SHP77 treated with DMSO at 0.1 percent for 48 hours (cell line): Measurements from ENCODE around the gene PLXNA2.

Source experiments
- DNase-seq: peaks from one replicate; lab custom pipeline; 2025; lab: John Stamatoyannopoulos, UW

Gene PLXNA2

DNA sequence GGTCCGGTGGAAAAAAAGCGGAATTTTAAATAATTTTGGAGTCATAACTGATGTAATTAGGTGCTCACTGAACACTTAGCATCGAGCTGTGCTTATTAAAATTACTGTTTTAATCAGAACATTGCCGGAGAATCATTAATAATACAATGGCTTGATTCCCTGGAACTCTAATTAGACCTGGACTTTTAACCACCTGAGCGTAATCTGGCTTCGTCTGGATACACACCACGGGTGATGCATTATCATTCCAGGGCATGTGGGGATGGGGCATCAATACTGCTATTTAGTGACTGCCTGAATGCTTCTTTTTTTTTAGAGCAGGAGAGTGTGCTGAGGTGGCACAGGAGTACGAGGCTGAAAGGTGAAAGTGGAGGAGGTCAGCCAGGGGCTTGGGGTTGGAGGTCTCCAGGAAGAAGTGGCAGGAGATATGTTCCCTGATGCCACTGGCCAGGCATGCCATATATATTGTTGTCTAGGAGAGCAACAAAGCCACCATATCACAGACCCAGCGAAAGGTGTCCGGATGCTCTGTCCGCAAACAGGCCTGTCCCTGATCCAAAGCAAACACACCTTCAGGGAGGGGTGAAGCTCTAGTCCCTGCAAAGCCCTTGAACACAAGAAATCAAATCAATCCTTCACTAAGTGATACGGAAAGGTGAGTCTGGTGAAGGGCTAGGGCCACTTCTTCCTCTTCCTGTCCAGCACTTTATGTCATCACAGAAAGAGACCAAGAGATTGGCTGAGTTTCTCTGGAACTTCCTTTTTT, 125.2 kb downstream of the PLXNA2 start:
- DNase-seq, result no peak

DNA sequence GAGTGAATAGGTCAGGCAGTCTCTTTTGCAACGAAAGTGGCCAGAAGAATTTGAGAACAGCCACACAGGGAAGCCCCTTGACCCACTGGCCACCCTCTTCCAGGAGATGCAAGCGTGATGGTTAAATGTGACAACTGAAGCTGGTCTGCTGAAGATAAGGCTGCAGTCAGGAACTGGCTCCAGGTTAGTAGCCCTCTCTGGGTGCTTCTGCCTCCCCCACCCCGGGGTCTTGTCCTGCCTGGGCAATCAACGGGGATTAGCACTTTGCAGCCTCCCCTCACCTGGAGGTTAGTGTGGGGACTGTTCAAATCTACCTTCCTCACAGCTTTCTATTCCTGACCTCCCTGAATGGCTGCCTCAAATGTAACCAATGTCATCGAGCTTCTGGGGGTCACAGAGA, 125.9 kb downstream of the PLXNA2 start:
- no peak for DNase-seq

DNA sequence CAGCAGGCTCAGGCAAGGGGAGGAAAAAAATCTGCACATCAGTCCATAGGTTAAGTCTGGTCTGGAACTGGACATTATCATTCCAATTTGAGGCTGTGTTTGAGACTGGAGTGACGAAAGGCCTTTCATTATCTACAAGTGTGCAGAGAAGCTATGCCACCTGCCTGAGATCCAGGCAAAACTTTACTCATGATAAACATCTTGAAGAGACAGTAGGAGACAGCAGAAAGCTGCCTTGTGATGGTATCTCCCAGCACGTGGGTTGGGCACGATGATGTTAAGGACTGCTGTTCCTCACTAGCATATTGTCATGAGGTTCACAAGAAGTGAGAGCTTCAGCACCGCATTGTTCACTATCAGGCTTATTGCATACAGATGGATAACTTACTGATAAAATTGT, 126.4 kb downstream of the PLXNA2 start:
- DNase-seq, result no peak

DNA sequence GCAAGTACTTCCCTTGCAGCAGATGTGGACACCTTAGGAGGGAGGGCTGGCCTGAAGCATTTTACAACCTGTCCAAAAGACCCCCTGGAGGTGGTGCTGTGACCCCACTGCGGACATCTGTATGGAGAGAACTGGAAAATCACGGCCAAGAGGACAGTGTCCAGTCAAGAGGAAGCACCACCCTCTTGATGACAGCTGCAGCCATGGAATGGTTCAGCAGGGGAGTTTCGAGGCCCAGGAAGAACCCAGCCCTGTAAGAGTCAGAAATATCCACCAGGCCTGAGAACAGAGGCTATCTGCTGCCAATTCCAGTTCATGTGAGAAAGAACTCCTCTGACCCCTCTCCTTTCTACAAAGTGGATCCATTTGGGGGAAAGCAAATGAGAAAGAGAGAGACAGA, 126.8 kb downstream of the PLXNA2 start:
- DNase-seq, result no peak

DNA sequence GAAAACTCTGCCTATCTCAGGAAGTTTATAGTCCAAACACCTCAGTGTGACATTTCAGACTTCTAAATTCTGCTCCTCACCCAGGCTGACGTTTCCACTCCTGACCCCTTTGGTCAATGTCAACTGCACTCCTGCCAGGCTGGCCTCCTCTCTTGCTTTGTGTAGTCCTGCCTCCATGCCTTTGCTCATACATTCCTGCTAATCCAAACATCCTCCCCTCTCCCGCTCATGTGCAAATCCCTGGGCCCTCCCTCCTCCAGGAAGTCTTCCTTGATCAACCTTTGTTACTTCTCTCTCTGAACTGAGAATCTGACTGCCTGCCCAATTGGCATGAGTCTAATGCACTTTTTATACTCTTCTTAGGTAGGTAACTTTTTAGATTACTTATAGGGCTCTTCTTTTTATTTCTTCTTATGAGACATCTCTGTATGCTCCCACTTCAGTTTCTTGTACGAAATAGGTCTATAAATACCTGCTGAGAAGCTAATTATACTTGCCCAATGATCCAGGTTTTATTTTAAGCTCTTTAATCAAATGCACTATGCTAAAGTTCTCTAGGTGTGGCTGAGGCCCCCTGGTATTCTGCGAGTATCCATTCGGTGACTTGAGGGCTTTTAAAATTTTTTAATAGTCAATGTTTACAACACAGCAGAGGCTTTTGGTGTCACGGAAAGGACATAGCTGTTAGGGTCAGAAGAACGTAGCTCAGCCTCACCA, 128.1 kb downstream of the PLXNA2 start:
- no peak for DNase-seq

DNA sequence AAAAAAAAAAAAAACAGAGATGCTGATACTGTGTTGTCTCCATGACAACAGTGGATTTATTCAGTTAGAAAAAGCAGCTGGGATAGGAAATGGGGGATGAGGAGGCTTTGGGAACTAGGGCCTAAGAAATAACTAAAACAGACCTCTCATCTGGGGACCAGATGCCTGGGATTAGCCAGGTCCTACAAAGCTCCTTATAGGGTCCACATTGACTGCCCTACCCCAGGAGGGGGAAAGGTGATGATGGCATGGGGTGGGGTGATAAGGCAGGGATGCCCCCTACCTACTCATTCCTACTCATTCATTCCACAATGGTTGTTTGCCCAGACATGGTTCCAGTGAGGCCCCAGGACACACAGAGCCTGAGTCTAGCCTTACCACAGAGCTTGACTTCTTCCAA, 131.2 kb downstream of the PLXNA2 start:
- no peak for DNase-seq

DNA sequence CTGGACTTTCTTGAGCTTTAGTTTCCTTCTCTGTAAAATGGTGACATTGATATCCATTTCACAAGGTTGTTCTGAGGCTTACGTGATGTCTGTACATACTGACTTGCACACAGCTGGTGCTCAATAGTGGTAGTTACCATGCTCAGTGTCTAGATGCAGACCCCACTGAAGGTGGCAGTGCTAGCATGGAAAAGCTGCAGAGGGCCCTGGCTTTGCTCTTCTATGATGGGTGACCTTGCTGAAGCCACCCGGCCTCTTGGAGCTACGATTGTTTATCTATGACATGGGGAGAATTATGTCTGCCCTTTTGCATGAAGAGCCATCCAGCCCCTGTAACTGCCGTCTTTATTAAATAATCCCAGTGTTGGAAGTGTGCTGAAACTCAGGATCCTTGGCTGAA, 131.8 kb downstream of the PLXNA2 start:
- no peak for DNase-seq

DNA sequence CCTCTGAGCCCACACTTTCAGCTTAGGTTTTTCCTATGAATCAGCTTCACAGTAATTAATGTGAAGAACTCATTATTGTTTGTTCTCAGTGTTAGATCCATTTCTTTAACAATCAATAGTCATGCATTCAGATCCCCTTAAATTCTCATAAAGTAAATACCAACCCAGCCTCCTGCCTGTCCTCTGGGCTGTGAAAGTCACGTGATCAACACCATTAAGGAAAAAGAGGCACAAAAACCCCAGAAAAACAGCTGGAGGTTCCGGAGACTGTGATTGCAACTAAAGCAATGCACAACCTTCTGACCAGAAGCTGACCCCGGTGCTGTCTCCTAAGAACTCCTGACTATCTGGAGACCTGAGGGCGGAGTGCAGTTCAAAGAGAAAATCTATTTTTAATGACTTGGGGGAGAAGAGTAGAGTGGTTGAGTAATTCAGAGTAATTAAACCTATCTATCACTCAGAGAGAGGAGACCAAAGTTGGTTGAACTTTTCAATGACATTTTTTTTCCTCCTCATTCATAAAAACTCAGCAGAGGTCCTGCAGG, 132.5 kb downstream of the PLXNA2 start:
- no peak for DNase-seq

DNA sequence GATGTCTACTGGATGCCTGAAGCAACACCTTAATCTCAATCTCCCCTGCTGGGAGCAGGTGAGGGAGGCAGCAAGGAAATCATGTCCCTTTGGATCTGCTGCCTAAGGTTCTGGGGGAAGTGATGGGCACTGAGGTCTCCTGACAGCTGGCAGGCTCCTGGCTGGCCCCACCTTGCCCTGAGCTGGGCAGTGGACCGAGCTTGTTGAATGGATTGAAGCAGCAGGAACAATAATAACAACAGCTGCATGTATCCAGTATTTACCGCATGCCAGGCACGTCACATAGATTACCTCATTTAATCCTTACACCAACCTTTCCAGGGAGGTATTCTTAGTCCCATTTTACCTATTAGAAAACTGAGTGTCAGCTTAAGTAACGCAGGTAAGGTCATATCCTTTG, 133.9 kb downstream of the PLXNA2 start:
- no peak for DNase-seq

DNA sequence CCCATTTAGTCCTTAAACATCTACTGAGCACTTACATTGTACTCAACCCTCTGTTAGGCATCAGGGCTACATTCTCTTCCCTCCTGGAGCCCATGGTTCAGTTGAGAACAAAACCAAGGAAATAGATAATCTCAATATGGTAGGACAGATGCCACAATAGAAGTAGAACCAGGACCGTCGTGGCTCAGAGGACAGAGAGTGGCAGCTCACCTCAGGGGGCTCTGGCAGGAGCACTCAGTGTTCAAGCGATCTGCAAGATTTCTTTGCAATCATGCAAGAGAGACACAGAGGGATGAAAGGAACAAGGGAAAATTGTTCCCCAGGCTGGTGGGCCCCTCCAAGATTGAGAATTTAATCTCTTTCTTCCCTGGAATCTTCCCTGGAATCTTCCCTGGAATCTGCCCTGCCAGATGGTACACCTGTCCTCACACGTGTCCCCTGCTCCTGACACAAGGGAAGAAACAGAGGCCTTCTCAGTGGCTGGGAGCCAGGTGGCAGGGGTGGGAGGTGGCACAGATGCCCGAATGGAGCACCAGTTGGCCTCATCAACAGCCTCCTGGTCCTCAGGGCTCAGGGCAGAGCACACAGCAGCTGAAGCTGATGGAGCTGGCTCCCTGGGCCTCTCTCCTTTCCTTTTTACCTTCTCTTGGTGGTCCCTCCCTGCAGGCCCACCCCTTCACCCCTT, 135.4 kb downstream of the PLXNA2 start:
- DNase-seq, result no peak

DNA sequence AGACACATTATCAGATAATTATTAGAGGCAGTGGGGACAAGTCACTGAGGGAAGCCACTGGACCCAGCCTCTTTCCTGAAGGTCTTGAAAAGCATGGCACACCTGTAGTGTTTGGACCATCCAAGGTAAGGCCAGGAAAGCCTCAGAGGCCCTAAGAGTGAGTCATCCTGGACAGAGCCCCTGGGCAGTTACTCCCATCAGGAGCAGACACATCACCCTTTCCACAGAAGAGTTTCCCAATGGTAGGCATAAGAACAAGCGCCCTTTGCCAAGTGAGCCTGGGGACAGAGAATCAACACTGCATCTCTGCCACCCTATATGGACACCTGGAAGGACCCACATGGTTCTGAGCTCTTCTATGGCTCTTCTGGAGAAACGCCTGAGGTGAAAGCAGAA, 136.0 kb downstream of the PLXNA2 start:
- DNase-seq, result no peak

DNA sequence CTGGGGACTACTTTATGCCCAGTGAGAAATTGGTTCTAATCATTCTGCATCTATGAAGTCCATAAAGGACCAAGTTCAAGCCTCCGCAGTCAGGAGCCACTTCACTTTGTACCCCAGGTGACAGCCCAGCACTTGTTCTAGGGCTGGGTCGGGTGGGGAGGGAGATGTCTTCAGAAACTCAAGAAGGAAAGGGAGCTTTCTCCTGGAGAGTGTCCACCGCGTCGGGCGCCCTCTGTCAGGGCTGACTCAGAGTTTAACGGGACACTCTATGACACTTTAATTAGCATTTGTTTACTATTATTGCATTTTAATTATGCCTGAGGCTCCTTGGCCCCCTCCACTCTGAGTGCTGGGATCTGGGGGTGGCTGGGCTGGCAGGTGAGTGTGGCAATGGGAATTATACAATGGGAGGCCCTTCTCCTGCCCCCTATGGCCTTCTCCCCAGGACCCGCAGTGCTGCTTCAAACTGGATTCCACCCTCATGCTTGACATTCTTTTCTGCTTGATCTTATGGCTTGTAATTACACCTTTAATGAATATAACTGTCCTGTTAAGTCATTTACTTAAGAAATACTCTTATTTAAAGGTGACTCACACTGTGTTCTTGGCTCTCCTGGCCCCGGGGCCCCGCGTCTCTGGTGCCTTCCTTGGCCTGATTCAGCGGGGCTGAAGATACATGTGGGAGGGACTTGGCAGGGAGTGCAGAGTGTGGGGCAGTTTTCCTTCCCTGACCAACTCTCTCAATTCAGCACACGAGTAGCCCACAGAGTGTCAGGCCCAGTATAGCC, 136.6 kb downstream of the PLXNA2 start:
- DNase-seq, result no peak

DNA sequence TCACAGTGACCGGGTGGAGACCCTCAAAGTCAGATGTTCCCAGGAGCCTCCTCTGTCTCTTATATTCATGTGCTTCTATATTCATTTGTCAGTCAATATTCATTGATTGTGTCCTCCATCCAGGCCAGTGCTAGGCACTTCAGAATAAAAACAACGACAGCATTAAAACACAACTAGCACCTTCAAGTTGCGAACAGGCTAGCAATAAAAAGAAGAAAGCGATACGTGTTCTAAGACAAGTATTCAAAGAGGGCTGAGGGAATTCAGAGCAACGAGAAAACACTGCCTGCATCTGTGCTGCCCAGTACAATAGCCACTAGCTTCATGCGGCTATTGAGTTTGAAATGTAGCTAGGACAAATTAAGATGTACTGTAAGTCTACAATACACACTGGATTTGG, 138.0 kb downstream of the PLXNA2 start:
- DNase-seq, result no peak

DNA sequence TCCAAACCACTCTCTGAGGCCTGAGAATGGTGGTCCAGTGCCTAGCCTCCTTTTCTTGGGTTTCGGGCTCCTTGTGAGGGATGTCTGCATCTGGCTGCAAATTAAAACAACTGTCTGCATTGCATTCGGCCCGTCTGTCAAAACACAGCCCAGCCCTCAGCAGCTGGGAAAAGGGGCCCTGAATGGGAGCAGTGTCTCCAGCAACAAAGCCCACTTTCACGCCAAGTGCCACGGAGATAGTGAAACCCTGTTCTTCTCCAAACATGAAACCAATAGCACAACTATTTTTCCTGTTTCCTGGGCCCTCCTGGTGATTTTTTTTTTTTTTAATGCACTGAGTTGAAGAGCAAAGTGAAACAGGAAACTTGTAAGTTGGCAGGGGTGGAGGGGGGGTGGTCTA, 138.4 kb downstream of the PLXNA2 start:
- no peak for DNase-seq

DNA sequence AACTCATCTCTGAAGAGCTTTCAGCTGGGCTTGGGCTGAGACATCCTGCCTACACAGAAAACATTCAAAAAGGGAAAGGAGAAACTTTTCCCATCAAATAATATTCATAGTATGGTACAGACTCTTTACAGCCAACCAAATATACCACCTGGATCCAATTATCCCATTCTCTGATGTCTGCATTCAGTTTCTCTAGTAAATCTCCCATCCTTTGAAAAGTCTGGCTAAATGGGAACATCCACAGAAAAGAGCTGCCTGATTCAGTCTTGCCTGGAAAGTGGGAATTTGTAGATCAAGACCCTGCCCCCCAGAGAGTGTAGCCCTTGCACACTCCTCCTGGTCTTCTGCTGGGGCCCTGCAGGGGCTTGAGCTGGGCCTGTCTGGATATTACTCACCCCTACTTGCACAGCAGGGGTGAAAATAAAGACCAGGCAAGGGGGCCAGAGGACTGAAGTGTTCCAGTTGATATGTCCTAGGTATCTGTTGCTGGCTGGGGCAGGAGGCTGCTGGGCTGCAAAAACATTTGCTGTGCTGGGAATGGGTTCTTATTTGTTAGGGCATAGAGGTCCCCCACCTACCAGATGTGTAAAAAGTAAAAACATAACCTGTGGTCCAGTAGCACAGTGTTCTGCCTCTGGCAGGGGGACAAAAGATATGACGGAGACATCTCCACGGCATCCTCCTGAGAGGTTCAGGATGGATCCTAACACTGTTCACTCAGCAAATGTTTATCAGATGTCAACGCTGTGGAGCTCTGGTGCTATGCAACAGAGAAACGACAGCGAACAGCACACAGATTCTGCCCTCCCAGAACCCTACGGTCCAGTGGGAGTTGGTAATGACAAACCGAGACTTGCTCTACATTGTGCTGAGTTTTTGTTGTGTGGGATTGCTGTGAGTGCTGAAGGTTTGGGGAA, 140.3 kb downstream of the PLXNA2 start:
- no peak for DNase-seq

DNA sequence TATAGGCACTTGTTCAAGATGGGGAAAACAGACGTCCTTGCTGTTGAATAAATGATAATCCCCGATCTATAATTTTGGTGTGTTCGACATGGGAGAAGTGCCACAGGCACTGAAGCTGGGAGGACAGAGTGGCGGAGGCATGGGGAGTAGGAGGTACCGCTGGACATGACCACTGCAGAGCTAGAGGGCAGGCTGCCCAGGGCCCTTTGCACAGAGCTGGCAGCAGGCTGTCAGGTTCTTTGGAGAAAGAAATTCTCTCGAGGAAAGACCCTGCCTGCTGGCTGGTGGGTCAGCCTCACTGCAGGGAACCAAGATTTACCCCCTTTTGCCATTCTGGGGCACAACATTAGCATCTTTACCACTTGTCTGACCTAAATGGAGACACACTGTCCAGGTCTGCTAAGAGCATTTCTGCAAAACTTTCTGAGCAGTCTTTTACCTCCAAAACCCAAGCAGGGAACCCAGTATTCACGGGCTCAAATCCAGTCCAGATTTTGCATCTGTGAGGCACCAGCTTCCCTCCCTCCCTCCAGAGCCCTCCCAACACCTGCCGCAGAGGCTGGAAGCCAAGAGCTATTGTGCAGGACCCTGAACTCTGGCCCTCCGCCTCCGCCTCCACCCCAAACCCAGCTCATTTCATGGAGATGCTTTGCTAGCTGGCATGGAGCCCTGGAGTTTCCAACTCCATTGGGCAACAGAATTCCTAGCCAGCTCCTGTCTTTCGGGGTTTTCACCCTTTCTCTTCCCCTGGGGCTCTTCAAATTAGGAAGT, 142.3 kb downstream of the PLXNA2 start:
- DNase-seq, result peak; percentile 81

DNA sequence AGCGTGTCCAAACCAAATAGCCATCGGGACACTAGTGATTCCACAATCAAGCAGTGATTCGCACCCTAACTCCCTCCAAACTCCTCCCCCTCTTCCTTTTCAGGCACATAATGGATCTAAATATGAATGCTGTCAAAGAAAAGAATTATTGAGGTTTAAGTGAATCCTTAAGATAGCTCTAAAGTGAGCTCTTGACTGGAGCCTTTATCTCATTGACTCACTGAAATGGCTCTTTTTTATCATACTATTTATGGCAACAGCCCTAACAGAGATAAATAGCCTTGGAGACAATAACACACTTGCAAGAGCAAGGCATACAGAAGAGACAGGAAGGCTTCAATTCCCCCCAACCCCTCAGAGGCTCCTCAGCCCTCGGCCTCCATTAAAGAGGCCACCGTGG, 143.3 kb downstream of the PLXNA2 start:
- no peak for DNase-seq

DNA sequence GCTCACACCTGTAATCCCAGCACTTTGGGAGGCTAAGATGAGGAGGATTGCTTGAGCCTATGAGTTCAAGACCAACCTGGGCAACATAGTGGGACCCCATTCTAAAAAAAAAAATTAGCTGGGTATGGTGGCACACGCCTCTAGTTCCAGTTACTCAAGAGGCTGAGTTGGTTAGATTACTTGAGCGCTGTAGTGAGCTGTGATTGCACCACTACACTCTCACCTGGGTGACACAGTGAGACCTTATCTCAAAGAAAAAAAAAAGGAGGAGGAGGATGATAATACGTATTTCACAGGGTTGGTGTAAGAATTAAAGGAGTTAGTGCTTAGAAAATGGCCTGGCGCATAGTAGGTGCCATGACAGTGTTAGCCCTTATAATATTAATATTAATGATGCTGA, 144.1 kb downstream of the PLXNA2 start:
- no peak for DNase-seq

DNA sequence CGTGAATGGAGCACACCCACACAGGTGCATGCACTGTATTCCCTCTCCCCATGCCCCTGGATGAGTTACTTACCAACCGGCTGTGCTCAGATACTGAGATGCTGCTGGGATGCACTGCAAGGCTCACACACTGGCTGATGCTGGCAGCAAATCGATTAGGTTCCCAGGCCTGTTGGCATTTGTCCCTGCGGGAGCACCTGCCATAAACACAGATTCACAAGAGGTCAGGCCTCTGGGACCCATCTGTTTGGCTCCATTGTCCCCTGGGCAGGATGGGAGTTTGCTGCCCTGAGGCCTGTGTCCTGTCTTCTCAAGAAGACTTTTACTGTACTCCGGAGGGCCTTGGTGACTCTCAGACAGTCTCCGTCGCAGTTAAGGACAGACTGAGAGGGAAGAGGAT, 145.4 kb downstream of the PLXNA2 start:
- DNase-seq, result no peak
